Measurements from ENCODE around the gene LMAN1L. TPM values are rescaled to one million over a fixed set of nuclear protein-coding genes. Genes with fewer than 3 reads are reported as not detected.

Gene LMAN1L
- total RNA-seq, 1 experiment from 2014 or later = 0.23 TPM

DNA sequence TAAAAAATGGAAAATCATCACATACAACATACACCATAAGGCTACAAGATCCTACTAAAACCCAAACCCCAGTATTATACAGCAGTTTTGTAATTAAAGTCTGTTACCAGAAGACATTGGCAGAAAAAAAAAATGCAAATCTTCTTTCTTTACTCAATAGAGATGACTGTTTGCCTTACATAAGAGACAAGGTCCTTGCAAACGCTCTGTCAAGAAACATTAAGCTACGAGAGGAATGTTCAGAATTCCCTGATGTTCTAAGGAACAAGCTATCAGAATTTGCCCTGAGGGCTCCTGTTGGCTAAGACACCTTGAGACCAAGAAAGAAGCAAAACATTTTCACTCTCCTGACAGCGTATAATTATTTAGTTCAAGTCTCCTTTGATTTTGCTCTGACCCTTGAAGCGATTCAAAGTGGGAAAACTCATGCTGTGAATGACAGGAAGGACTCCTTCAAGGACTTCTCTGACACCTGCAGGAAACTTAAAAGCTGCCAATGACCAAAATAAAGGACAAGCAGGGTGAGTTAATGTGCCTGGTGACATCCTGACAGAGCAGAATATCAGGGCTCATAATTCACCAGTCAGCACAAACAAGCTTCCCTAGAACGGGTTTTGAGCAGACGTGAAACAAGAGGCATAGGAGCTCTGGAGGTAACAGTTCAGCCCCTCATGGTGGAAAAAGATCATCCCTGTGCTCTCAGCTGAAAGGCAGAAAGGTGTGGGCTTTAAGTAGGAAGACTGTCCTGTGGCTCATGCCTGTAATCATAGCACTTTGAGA, 58.0 kb downstream of the LMAN1L start:
- Mint-ChIP-seq H3K4me3 (ENCODE audit: unreplicated experiment) (peak overlapping the region; percentile 70), H3K36me3 (ENCODE audit: insufficient read depth, unreplicated experiment) (peaks cover 16% of the 10 kb centered on the region), H3K4me1 (ENCODE audit: insufficient read depth, unreplicated experiment) (peaks cover 36% of the 10 kb centered on the region), H3K9me3 (ENCODE audit: unreplicated experiment) (no peaks in the 10 kb centered on the region), H3K27ac (ENCODE audit: low read depth, unreplicated experiment) (peak overlapping the region; percentile 79), H3K27me3 (ENCODE audit: insufficient read depth, unreplicated experiment) (no peaks in the 10 kb centered on the region)
- ChIA-PET POLR2A (interaction anchor here (0.6 to 2.9 kb wide), 15 partner anchors 11 to 472 kb away, joined by 3 to 29 read pairs (median 5); partner anchors contain the start of genes FAM219B, MPI and ULK3), CTCF (interaction anchor here (0.6 to 2.4 kb wide), 13 partner anchors 15 to 560 kb away, joined by 3 to 24 read pairs (median 5); partner anchors contain the start of gene ULK3)
- no TSS peak for BruUV-seq (replicated peaks)
- DNase-seq (ENCODE audit: unreplicated experiment) = peak; percentile 73
- TF ChIP-seq, protein P1, sequence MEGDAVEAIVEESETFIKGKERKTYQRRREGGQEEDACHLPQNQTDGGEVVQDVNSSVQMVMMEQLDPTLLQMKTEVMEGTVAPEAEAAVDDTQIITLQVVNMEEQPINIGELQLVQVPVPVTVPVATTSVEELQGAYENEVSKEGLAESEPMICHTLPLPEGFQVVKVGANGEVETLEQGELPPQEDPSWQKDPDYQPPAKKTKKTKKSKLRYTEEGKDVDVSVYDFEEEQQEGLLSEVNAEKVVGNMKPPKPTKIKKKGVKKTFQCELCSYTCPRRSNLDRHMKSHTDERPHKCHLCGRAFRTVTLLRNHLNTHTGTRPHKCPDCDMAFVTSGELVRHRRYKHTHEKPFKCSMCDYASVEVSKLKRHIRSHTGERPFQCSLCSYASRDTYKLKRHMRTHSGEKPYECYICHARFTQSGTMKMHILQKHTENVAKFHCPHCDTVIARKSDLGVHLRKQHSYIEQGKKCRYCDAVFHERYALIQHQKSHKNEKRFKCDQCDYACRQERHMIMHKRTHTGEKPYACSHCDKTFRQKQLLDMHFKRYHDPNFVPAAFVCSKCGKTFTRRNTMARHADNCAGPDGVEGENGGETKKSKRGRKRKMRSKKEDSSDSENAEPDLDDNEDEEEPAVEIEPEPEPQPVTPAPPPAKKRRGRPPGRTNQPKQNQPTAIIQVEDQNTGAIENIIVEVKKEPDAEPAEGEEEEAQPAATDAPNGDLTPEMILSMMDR (IDR thresholded peaks at IDR 0.05; ENCODE audit: unreplicated experiment) = no peak
- intact Hi-C loops (cut with micrococcal nuclease) = no loop called here

DNA sequence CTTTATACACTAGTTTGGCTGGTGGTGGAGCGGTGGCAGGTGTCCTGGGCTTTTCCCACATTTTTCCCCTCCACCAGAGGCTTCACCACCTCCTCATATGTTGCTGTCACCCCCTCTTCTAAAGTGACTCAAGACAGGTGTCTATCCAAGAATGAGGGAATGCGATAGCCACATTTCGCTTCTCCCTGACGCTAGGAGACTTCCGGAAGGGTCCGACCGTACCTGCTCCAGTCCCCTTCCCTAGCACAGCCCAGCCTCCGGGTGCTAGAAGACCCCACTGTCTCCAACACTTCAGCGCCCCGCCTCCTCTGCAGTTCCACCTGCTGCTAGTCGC, 60.0 kb downstream of the LMAN1L start:
- H3K9me3 Mint-ChIP-seq (ENCODE audit: unreplicated experiment) = no peaks in the 10 kb centered on the region
- intact Hi-C loops (cut with micrococcal nuclease) = loop anchor here (1.0 kb wide), 1 partner anchor 30 kb away; no protein-coding TSS in a partner anchor
- POLR2A ChIA-PET = interaction anchor here (0.7 to 1.6 kb wide), 5 partner anchors 17 to 331 kb away, joined by 3 to 5 read pairs (median 3); partner anchors contain the start of genes FAM219B and MPI
- BruUV-seq (replicated peaks) = TSS peak; percentile 42
- TF ChIP-seq, protein P1 (IDR thresholded peaks at IDR 0.05; ENCODE audit: unreplicated experiment) = no peak
- peak overlapping the region; percentile 100 for H3K4me3 Mint-ChIP-seq (ENCODE audit: unreplicated experiment)
- peaks cover 27% of the 10 kb centered on the region for H3K4me1 Mint-ChIP-seq (ENCODE audit: insufficient read depth, unreplicated experiment)
- H3K27me3 Mint-ChIP-seq (ENCODE audit: insufficient read depth, unreplicated experiment) = no peaks in the 10 kb centered on the region
- peaks cover 12% of the 10 kb centered on the region for H3K36me3 Mint-ChIP-seq (ENCODE audit: insufficient read depth, unreplicated experiment)
- CTCF ChIA-PET = no interaction called here
- DNase-seq (ENCODE audit: unreplicated experiment) = no peak
- peak overlapping the region; percentile 95 for H3K27ac Mint-ChIP-seq (ENCODE audit: low read depth, unreplicated experiment)

DNA sequence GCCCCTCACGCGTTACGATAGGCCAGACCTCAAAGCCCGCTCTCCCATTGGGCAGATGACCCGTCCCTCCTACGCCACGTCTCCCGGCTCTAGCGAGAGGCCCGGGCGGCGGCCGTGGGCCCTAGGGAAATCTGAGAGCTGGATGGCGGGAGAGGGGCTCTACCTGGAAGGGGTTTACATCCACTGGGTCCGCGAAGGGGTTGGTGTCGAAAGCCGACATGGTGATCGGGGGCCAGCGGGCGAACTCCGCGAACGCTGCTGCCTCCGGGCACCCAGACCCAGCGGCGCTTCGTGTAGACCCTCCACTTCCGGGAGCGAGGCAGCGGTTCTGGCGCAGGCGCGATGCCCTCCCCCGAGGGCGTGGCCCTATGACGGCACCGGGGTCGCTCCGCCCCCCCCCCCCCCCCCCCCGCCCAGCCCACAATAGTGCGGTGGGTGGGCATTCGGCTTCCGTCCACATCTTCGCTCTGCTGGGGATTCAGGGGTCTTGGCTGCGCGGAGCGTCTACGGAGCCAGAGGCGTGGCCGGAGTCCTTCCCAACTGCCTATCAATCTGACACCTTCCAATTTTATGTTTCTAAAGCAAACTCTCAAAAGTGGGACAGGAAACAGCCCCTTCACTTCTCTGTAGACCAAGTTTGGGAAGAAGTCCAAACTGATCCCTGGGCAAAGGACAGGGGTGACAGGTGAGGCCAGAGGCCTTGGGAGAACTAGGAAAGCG, 60.6 kb downstream of the LMAN1L start, which contains the start of gene SCAMP2:
TSS of gene SCAMP2 (minus strand) at position 330 of the 720 bp plus-strand sequence. CDS start at position 220, 110 bp downstream.
- POLR2A ChIA-PET = interaction anchor here (0.7 to 1.6 kb wide), 7 partner anchors 11 to 331 kb away, joined by 3 to 6 read pairs (median 3); partner anchors contain the start of genes FAM219B and MPI

More for the DNA sequence above, 60.6 kb downstream of the LMAN1L start, which contains the start of gene SCAMP2:
- peak; percentile 95 for DNase-seq (ENCODE audit: unreplicated experiment)
- TF ChIP-seq, protein P1 (IDR thresholded peaks at IDR 0.05; ENCODE audit: unreplicated experiment) = no peak
- BruUV-seq (replicated peaks) = no TSS peak
- Mint-ChIP-seq H3K4me1 (ENCODE audit: insufficient read depth, unreplicated experiment) (peaks cover 27% of the 10 kb centered on the region), H3K4me3 (ENCODE audit: unreplicated experiment) (peak within 1 kb of the TSS; percentile 100), H3K9me3 (ENCODE audit: unreplicated experiment) (no peaks in the 10 kb centered on the region), H3K27me3 (ENCODE audit: insufficient read depth, unreplicated experiment) (no peaks in the 10 kb centered on the region), H3K36me3 (ENCODE audit: insufficient read depth, unreplicated experiment) (peaks cover 12% of the 10 kb centered on the region), H3K27ac (ENCODE audit: low read depth, unreplicated experiment) (peak within 1 kb of the TSS; percentile 95)
- CTCF ChIA-PET = interaction anchor here (0.8 to 1.1 kb wide), 2 partner anchors 28 to 30 kb away, joined by 3 to 4 read pairs; no protein-coding TSS in a partner anchor
- intact Hi-C loops (cut with micrococcal nuclease) = loop anchor here (1.0 kb wide), 1 partner anchor 31 kb away; no protein-coding TSS in a partner anchor

Measured in MCF 10A (cell line).